Activated CD4-positive, alpha-beta memory T cell treated with anti-CD3 and anti-CD28 coated beads for 36 hours (primary cell): Measurements from ENCODE around the gene SHQ1. TPM values are rescaled to one million over a fixed set of nuclear protein-coding genes. Genes with fewer than 3 reads are reported as not detected.
A peak's percentile ranks its signal among the peaks of the same experiment; 100 is the strongest.

Source experiments
- CTCF ChIA-PET: fragments of 350-600 bp; sonication (Branson Sonifier 250); formaldehyde crosslinking; loops from one replicate; lab custom pipeline; 2021; ENCODE audit warnings: antibody characterized with exemption, inconsistent platforms; lab: Charles Lee
- POLR2A ChIA-PET: fragments of 350-600 bp; sonication (Branson Sonifier 250); formaldehyde crosslinking; loops from one replicate; lab custom pipeline; 2021; ENCODE audit warnings: antibody characterized with exemption; lab: Charles Lee
- DNase-seq: peaks from one replicate; pipeline ENCODE4 v3.0.0-alpha.2; 2020
- H3K27ac Mint-ChIP-seq: one replicate; pipeline ENCODE4 v1.8.0; 2021; ENCODE audit warnings: mixed read lengths
- H3K27me3 Mint-ChIP-seq: one replicate; pipeline ENCODE4 v1.8.0; 2021; ENCODE audit warnings: mixed read lengths
- H3K36me3 Mint-ChIP-seq: one replicate; pipeline ENCODE4 v1.8.0; 2021; ENCODE audit warnings: mixed read lengths
- H3K4me1 Mint-ChIP-seq: one replicate; pipeline ENCODE4 v1.8.0; 2021; ENCODE audit warnings: low read depth, mixed read lengths
- H3K4me3 Mint-ChIP-seq: one replicate; pipeline ENCODE4 v1.8.0; 2021; ENCODE audit warnings: mild to moderate bottlenecking, mixed read lengths
- H3K9me3 Mint-ChIP-seq: one replicate; pipeline ENCODE4 v1.8.0; 2021; ENCODE audit warnings: mixed read lengths
- intact Hi-C: fragments of 100-400 bp; cut with micrococcal nuclease; formaldehyde crosslinking; loops from one replicate; pipeline ENCODE4 v1.15.1; 2023
- total RNA-seq, 2 experiments: library from RNA; stranded (reverse); gene quantifications; one replicate each; pipeline ENCODE4 v1.2.3, GENCODE V29; 2021

The SHQ1 gene
- total RNA-seq, 2 experiments from 2014 or later = 27.9 to 30.1 TPM

GRCh38 chr3:72888546-72889309 lies 40.5 kb upstream of the SHQ1 start:
- Mint-ChIP-seq H3K9me3 (no peaks in the 10 kb centered on the region), H3K27me3 (peaks cover 70% of the 10 kb centered on the region), H3K4me1 (peaks cover 17% of the 10 kb centered on the region), H3K36me3 (no peaks in the 10 kb centered on the region), H3K4me3 (peak overlapping the region; percentile 17), H3K27ac (no peak overlapping the region)
- CTCF ChIA-PET = interaction anchor here (1.0 to 1.3 kb wide), 3 partner anchors 8 to 27 kb away, joined by 3 read pairs; no protein-coding TSS in a partner anchor
- no peak for DNase-seq
- intact Hi-C loops = loop anchor here (5.0 kb wide), 1 partner anchor 41 kb away; the partner anchor contains the start of gene SHQ1
- POLR2A ChIA-PET = no interaction called here

GRCh38 chr3:72887705-72888545 lies 39.7 kb upstream of the SHQ1 start, which contains the start of gene GXYLT2:
GXYLT2 (plus strand) TSS chr3:72888046; CDS start chr3:72888234, 188 bp downstream.
- H3K4me1 Mint-ChIP-seq = peaks cover 17% of the 10 kb centered on the region
- H3K9me3 Mint-ChIP-seq = peaks cover 5% of the 10 kb centered on the region
- peaks cover 66% of the 10 kb centered on the region for H3K27me3 Mint-ChIP-seq
- peak within 1 kb of the TSS; percentile 64 for H3K4me3 Mint-ChIP-seq
- H3K27ac Mint-ChIP-seq = no peak within 1 kb of the TSS
- ChIA-PET CTCF (interaction anchor here (0.8 to 1.2 kb wide), 3 partner anchors 9 to 40 kb away, joined by 3 read pairs; partner anchors contain the start of gene SHQ1), POLR2A (interaction anchor here (1.3 kb wide), 1 partner anchor 25 kb away, joined by 3 read pairs; no protein-coding TSS in a partner anchor)
- H3K36me3 Mint-ChIP-seq = no peaks in the 10 kb centered on the region
- peak; percentile 44 for DNase-seq
- intact Hi-C loops = loop anchor here (5.0 kb wide), 1 partner anchor 41 kb away; the partner anchor contains the start of gene SHQ1

GRCh38 chr3:72887343-72887704 lies 39.1 kb upstream of the SHQ1 start:
- Mint-ChIP-seq H3K4me1 (peaks cover 17% of the 10 kb centered on the region), H3K27ac (no peak overlapping the region), H3K27me3 (peaks cover 63% of the 10 kb centered on the region), H3K36me3 (no peaks in the 10 kb centered on the region), H3K9me3 (peaks cover 5% of the 10 kb centered on the region), H3K4me3 (peak overlapping the region; percentile 64)
- ChIA-PET POLR2A (interaction anchor here (1.3 kb wide), 1 partner anchor 24 kb away, joined by 3 read pairs; no protein-coding TSS in a partner anchor), CTCF (interaction anchor here (0.8 to 1.3 kb wide), 4 partner anchors 9 to 1494 kb away, joined by 3 to 4 read pairs (median 4); partner anchors contain the start of gene SHQ1)
- intact Hi-C loops = loop anchor here (5.0 kb wide), 1 partner anchor 40 kb away; the partner anchor contains the start of gene SHQ1
- no peak for DNase-seq

- ChIA-PET POLR2A (no interaction called here), CTCF (no interaction called here)
- H3K27me3 Mint-ChIP-seq = peaks cover 7% of the 10 kb centered on the region
- H3K36me3 Mint-ChIP-seq = no peaks in the 10 kb centered on the region
- H3K9me3 Mint-ChIP-seq = no peaks in the 10 kb centered on the region
- H3K4me3 Mint-ChIP-seq = no peak overlapping the region
- intact Hi-C loops = no loop called here
- no peaks in the 10 kb centered on the region for H3K4me1 Mint-ChIP-seq
- no peak for DNase-seq
- H3K27ac Mint-ChIP-seq = no peak overlapping the region
These were observed 23.9 kb upstream of the SHQ1 start for GRCh38 chr3:72872183-72872582.

GRCh38 chr3:72862314-72863090 lies 14.3 kb upstream of the SHQ1 start:
- no peak for DNase-seq
- Mint-ChIP-seq H3K27ac (no peak overlapping the region), H3K4me3 (no peak overlapping the region), H3K9me3 (no peaks in the 10 kb centered on the region), H3K27me3 (peaks cover 2% of the 10 kb centered on the region), H3K4me1 (no peaks in the 10 kb centered on the region), H3K36me3 (no peaks in the 10 kb centered on the region)
- intact Hi-C loops = no loop called here
- ChIA-PET CTCF (no interaction called here), POLR2A (interaction anchor here (1.7 kb wide), 1 partner anchor 25 kb away, joined by 3 read pairs; the partner anchor contains the start of gene GXYLT2)

- intact Hi-C loops = no loop called here
- CTCF ChIA-PET = interaction anchor here (0.6 to 0.7 kb wide), 2 partner anchors 28 to 194 kb away, joined by 3 read pairs; no protein-coding TSS in a partner anchor
- DNase-seq = no peak
- POLR2A ChIA-PET = interaction anchor here (0.7 kb wide), 1 partner anchor 459 kb away, joined by 3 read pairs; no protein-coding TSS in a partner anchor
- no peak overlapping the region for H3K4me3 Mint-ChIP-seq
- no peaks in the 10 kb centered on the region for H3K9me3 Mint-ChIP-seq
- H3K27ac Mint-ChIP-seq = no peak overlapping the region
- H3K36me3 Mint-ChIP-seq = no peaks in the 10 kb centered on the region
- no peaks in the 10 kb centered on the region for H3K4me1 Mint-ChIP-seq
- peaks cover 2% of the 10 kb centered on the region for H3K27me3 Mint-ChIP-seq
These were observed 12.6 kb upstream of the SHQ1 start for GRCh38 chr3:72860846-72861245.

- intact Hi-C loops = no loop called here
- Mint-ChIP-seq H3K4me3 (no peak overlapping the region), H3K27me3 (peaks cover 6% of the 10 kb centered on the region), H3K36me3 (no peaks in the 10 kb centered on the region), H3K27ac (no peak overlapping the region), H3K9me3 (no peaks in the 10 kb centered on the region), H3K4me1 (no peaks in the 10 kb centered on the region)
- no peak for DNase-seq
- CTCF ChIA-PET = interaction anchor here (0.6 to 1.5 kb wide), 2 partner anchors 10 to 58 kb away, joined by 5 to 6 read pairs; no protein-coding TSS in a partner anchor
- POLR2A ChIA-PET = no interaction called here
These were observed 11.8 kb upstream of the SHQ1 start for GRCh38 chr3:72860053-72860452.

GRCh38 chr3:72855001-72855400 lies 6.8 kb upstream of the SHQ1 start:
- Mint-ChIP-seq H3K4me1 (no peaks in the 10 kb centered on the region), H3K27me3 (peaks cover 6% of the 10 kb centered on the region), H3K9me3 (no peaks in the 10 kb centered on the region), H3K36me3 (no peaks in the 10 kb centered on the region), H3K27ac (no peak overlapping the region), H3K4me3 (no peak overlapping the region)
- ChIA-PET POLR2A (no interaction called here), CTCF (interaction anchor here (1.6 kb wide), 1 partner anchor 231 kb away, joined by 3 read pairs; no protein-coding TSS in a partner anchor)
- intact Hi-C loops = no loop called here
- no peak for DNase-seq

GRCh38 chr3:72848703-72849081 lies 447 bp upstream of the SHQ1 start:
- Mint-ChIP-seq H3K4me3 (peak overlapping the region; percentile 93), H3K27ac (peak overlapping the region; percentile 47), H3K27me3 (no peaks in the 10 kb centered on the region), H3K4me1 (peaks cover 47% of the 10 kb centered on the region), H3K36me3 (peaks cover 4% of the 10 kb centered on the region), H3K9me3 (no peaks in the 10 kb centered on the region)
- CTCF ChIA-PET = interaction anchor here (0.6 to 4.9 kb wide), 6 partner anchors 26 to 1120 kb away, joined by 3 to 72 read pairs (median 4); no protein-coding TSS in a partner anchor
- intact Hi-C loops = loop anchor here (1.0 to 5.0 kb wide), 8 partner anchors 39 to 1126 kb away; partner anchors contain the start of genes GXYLT2 and PPP4R2
- POLR2A ChIA-PET = no interaction called here
- peak; percentile 63 for DNase-seq

- ChIA-PET POLR2A (no interaction called here), CTCF (interaction anchor here (1.1 to 4.9 kb wide), 3 partner anchors 40 to 243 kb away, joined by 3 to 72 read pairs (median 3); partner anchors contain the start of gene GXYLT2)
- Mint-ChIP-seq H3K27me3 (no peaks in the 10 kb centered on the region), H3K4me1 (peaks cover 48% of the 10 kb centered on the region), H3K36me3 (peaks cover 7% of the 10 kb centered on the region), H3K27ac (peak overlapping the region; percentile 47), H3K4me3 (peak overlapping the region; percentile 93), H3K9me3 (no peaks in the 10 kb centered on the region)
- intact Hi-C loops = loop anchor here (5.0 kb wide), 3 partner anchors 40 to 1125 kb away; partner anchors contain the start of gene GXYLT2
- no peak for DNase-seq
These were observed 963 bp downstream of the SHQ1 start for GRCh38 chr3:72847282-72847681.

GRCh38 chr3:72846166-72846565 lies 2.1 kb downstream of the SHQ1 start:
- peaks cover 48% of the 10 kb centered on the region for H3K4me1 Mint-ChIP-seq
- ChIA-PET CTCF (no interaction called here), POLR2A (no interaction called here)
- H3K36me3 Mint-ChIP-seq = peaks cover 18% of the 10 kb centered on the region
- no peak overlapping the region for H3K4me3 Mint-ChIP-seq
- H3K9me3 Mint-ChIP-seq = no peaks in the 10 kb centered on the region
- no peak overlapping the region for H3K27ac Mint-ChIP-seq
- H3K27me3 Mint-ChIP-seq = no peaks in the 10 kb centered on the region
- DNase-seq = no peak
- intact Hi-C loops = loop anchor here (5.0 kb wide), 3 partner anchors 41 to 1124 kb away; partner anchors contain the start of gene GXYLT2
